Liver (tissue), 9 donors: ENCODE data around the gene CASQ2. TPM values are rescaled to one million over a fixed set of nuclear protein-coding genes. Genes with fewer than 3 reads are reported as not detected.

Experiments
- DNase-seq: peaks from one replicate; pipeline ENCODE4 v3.0.0-alpha.2; 2017; ENCODE audit warnings: low spot score
- H3K27ac ChIP-seq, 2 donors: one replicate each; pipeline ENCODE4 v1.7.0; 2013; ENCODE audit warnings: inconsistent platforms in 2 of 2, low read length in 2 of 2, control low read depth in 1 of 2, low read depth in 1 of 2, mild to moderate bottlenecking in 1 of 2
- H3K27me3 ChIP-seq, 4 donors: one replicate each; pipeline versions ENCODE4 v1.6.1 to v1.7.0; 2013; ENCODE audit warnings: low read length in 3 of 4, inconsistent platforms in 1 of 4, mild to moderate bottlenecking in 1 of 4, moderate library complexity in 1 of 4; ENCODE audit not compliant: control insufficient read depth in 4 of 4, insufficient read depth in 4 of 4
- H3K36me3 ChIP-seq, 4 donors: one replicate each; pipeline versions ENCODE4 v1.6.1 to v1.7.0; 2013; ENCODE audit warnings: low read length in 3 of 4, mild to moderate bottlenecking in 3 of 4, low read depth in 1 of 4, moderate library complexity in 1 of 4; ENCODE audit not compliant: control insufficient read depth in 4 of 4, insufficient read depth in 3 of 4
- H3K4me1 ChIP-seq, 4 donors: one replicate each; pipeline versions ENCODE4 v1.6.1 to v1.7.0; 2013; ENCODE audit warnings: low read length in 3 of 4, mild to moderate bottlenecking in 3 of 4, moderate library complexity in 1 of 4; ENCODE audit not compliant: control insufficient read depth in 4 of 4, insufficient read depth in 4 of 4
- H3K4me3 ChIP-seq, 3 donors: one replicate each; pipeline versions ENCODE4 v1.6.1 to v1.7.0; 2013; ENCODE audit warnings: low read length in 3 of 3, control low read depth in 1 of 3, low read depth in 1 of 3, mild to moderate bottlenecking in 1 of 3
- H3K9ac ChIP-seq, 2 donors: one replicate each; pipeline ENCODE4 v1.7.0; 2013; ENCODE audit warnings: low read length in 2 of 2, mild to moderate bottlenecking in 2 of 2, moderate library complexity in 2 of 2, control low read depth in 1 of 2, low read depth in 1 of 2
- H3K9me3 ChIP-seq, 4 donors: one replicate each; pipeline versions ENCODE4 v1.6.1 to v1.7.0; 2013; ENCODE audit warnings: low read length in 3 of 4; ENCODE audit not compliant: control insufficient read depth in 4 of 4
- CTCF ChIP-seq: fragments of 150-350 bp; IDR thresholded peaks from 2 replicates; pipeline ENCODE4 v1.5.1; 2017; ENCODE audit warnings: improper control_type of control experiment, low read depth, low read length; ENCODE audit not compliant: missing input control
- EGR1 ChIP-seq, 2 donors: IDR thresholded peaks; 2 replicates each; pipeline ENCODE4 v1.6.1; 2016 to 2018; ENCODE audit warnings: antibody characterized with exemption in 2 of 2, low read depth in 2 of 2
- FOXA1 ChIP-seq: IDR thresholded peaks from 2 replicates; pipeline ENCODE4 v1.6.1; 2016; ENCODE audit warnings: antibody characterized with exemption
- FOXA2 ChIP-seq: IDR thresholded peaks from 2 replicates; pipeline ENCODE4 v1.6.1; 2016; ENCODE audit warnings: antibody characterized with exemption
- HNF4A ChIP-seq, 2 donors: conservative IDR thresholded peaks; 2 replicates each; pipeline ENCODE4 v1.6.1; 2016; ENCODE audit warnings: antibody characterized with exemption in 2 of 2, mild to moderate bottlenecking in 2 of 2
- HNF4G ChIP-seq: IDR thresholded peaks from 2 replicates; pipeline ENCODE4 v1.6.1; 2016; ENCODE audit warnings: antibody characterized with exemption
- JUND ChIP-seq, 2 donors: IDR thresholded peaks; 2 replicates each; pipeline ENCODE4 v1.6.1; 2016; ENCODE audit warnings: antibody characterized with exemption in 2 of 2
- NR2F2 ChIP-seq: IDR thresholded peaks from 2 replicates; pipeline ENCODE4 v1.6.1; 2016; ENCODE audit warnings: antibody characterized with exemption
- RAD21 ChIP-seq, 2 donors: IDR thresholded peaks; 2 replicates each; pipeline ENCODE4 v1.6.1; 2016; ENCODE audit warnings: antibody characterized with exemption in 2 of 2, mild to moderate bottlenecking in 2 of 2
- REST ChIP-seq: IDR thresholded peaks from 2 replicates; pipeline ENCODE4 v1.6.1; 2016; ENCODE audit warnings: antibody characterized with exemption, mild to moderate bottlenecking
- RXRA ChIP-seq, 2 donors: IDR thresholded peaks; 2 replicates each; pipeline ENCODE4 v1.6.1; 2017 to 2018; ENCODE audit warnings: antibody characterized with exemption in 2 of 2, mild to moderate bottlenecking in 1 of 2
- SP1 ChIP-seq: IDR thresholded peaks from 2 replicates; pipeline ENCODE4 v1.6.1; 2018; ENCODE audit warnings: antibody characterized with exemption, mild to moderate bottlenecking
- YY1 ChIP-seq: IDR thresholded peaks from 2 replicates; pipeline ENCODE4 v1.6.1; 2016; ENCODE audit warnings: antibody characterized with exemption, mild to moderate bottlenecking
- WGBS: extraction: QIAGEN DNeasy Blood & Tissue Kit; methylation state at CpG from one replicate; pipeline ENCODE4 v1.1.7; 2013; 5-methylcytosine and 5-hydroxymethylcytosine counted together
- polyA plus RNA-seq, 2 donors: library from polyadenylated mRNA; stranded (reverse) in 1 of 2; unstranded in 1 of 2; fragments of 200-250 nt in 1 of 2; fragments of >200 nt in 1 of 2; fragmentation: Nextera tagmentation in 1 of 2; extraction: Ambion mirVana in 1 of 2; gene quantifications; one replicate each; pipeline versions ENCODE4 v1.2.1 to v1.2.3, GENCODE V29; 2013 to 2015
- total RNA-seq, 2 donors: library from RNA; depleted of rRNA; stranded (reverse); fragments of >200 nt; gene quantifications; one replicate each; pipeline ENCODE4 v1.2.3, GENCODE V29; 2014
- TF ChIP-seq, protein P1 (sequence below): IDR thresholded peaks from 2 replicates; pipeline ENCODE4 v1.6.1; 2016; ENCODE audit warnings: antibody characterized with exemption
- TF ChIP-seq, protein P2 (sequence below): IDR thresholded peaks from 2 replicates; pipeline ENCODE4 v1.6.1; 2016; ENCODE audit warnings: antibody characterized with exemption
- TF ChIP-seq, protein P3 (sequence below): IDR thresholded peaks from 2 replicates; pipeline ENCODE4 v1.6.1; 2016; ENCODE audit warnings: antibody characterized with exemption
- donor health status: healthy.
- donor health status: healthy.
- donor health status: healthy.
- donor health status: healthy.
- donor health status: healthy.

The CASQ2 gene
- total and polyA plus RNA-seq, 4 donors = 0.33 to 1.1 TPM; not detected in 2

DNA sequence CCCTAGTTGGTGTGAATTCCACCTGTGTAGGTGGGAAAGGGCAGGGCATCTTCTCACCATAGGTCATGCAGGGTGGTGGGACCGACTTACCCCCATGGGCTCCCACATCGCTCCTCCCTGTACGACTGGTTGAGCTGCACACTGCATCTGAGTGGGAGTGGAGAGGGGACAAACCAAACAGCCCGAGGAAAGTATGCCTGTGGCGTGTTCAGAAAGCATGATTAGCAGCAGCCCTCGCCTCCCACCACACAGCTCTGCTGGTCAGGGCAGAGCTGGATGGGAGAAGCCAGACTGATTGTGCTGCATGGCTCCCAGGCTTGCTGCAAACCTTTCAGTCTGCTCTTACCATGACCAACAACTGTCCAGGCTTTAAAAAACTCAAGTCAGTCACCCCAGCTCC lies 102.3 kb downstream of the CASQ2 start:
- TF ChIP-seq, protein P1, sequence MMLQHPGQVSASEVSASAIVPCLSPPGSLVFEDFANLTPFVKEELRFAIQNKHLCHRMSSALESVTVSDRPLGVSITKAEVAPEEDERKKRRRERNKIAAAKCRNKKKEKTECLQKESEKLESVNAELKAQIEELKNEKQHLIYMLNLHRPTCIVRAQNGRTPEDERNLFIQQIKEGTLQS = no peak
- no peaks in the 10 kb centered on the region for H3K4me1 ChIP-seq
- H3K4me3 ChIP-seq = no peak overlapping the region
- H3K27ac ChIP-seq = no peak overlapping the region
- no peak for DNase-seq
- H3K36me3 ChIP-seq = peaks cover 0 to 27% (median 19%) of the 10 kb centered on the region in 4 donors
- 97% methylated on average over 6 of the region's 6 CpGs for WGBS
- H3K9me3 ChIP-seq = no peaks in the 10 kb centered on the region
- no peaks in the 10 kb centered on the region for H3K27me3 ChIP-seq
- H3K9ac ChIP-seq = no peak overlapping the region

DNA sequence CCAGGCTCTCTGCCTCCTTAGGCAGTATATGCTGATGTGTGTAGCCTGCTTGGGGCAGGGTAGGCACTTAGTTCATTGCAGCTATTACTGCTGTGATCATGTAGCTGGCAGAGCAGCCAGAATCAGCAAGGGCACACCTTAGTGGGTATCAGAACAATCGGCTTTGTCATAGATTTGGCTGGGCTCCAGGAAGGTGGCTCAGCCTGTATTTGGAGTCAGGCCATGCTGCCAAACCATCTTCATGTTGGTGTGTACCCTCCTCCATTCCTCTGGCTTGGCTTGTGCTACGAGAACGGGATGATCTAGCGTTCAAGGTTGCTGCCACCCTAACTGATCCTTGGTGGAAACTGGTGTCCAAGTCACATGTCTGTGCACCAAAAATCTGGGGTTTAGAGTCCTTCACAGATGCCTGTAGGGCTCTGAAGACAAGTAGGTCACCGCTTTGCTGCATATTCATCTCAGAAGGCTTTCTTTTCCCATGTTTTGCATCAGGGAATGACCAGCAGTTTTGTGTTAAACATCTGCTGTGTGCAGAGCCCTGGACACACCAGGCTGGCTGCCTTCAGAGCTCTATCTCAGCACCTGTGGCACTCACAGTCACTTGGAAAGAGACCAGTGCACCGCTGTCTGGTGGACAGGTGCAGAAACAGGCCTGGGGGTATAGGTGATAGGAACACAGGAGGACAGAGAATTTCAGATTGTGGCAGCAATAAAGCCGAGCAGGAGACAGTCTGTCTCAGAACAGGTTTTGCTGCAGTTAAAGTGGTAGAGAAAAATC lies 103.0 kb downstream of the CASQ2 start:
- Histone ChIP-seq H3K9ac (no peak overlapping the region), H3K27me3 (no peaks in the 10 kb centered on the region), H3K4me3 (no peak overlapping the region), H3K27ac (no peak overlapping the region), H3K36me3 (peaks cover 0 to 31% (median 21%) of the 10 kb centered on the region in 4 donors), H3K4me1 (no peaks in the 10 kb centered on the region), H3K9me3 (no peaks in the 10 kb centered on the region)
- TF ChIP-seq EGR1 (IDR thresholded peaks at IDR 0.05; ENCODE audit: low read depth in 2 of 2) = no peak
- TF ChIP-seq RXRA (IDR thresholded peaks at IDR 0.05) = no peak
- no peak for TF ChIP-seq REST
- no peak for TF ChIP-seq SP1
- no peak for TF ChIP-seq NR2F2
- TF ChIP-seq HNF4A (conservative IDR thresholded peaks at IDR 0.05) = no peak
- TF ChIP-seq, protein P2, sequence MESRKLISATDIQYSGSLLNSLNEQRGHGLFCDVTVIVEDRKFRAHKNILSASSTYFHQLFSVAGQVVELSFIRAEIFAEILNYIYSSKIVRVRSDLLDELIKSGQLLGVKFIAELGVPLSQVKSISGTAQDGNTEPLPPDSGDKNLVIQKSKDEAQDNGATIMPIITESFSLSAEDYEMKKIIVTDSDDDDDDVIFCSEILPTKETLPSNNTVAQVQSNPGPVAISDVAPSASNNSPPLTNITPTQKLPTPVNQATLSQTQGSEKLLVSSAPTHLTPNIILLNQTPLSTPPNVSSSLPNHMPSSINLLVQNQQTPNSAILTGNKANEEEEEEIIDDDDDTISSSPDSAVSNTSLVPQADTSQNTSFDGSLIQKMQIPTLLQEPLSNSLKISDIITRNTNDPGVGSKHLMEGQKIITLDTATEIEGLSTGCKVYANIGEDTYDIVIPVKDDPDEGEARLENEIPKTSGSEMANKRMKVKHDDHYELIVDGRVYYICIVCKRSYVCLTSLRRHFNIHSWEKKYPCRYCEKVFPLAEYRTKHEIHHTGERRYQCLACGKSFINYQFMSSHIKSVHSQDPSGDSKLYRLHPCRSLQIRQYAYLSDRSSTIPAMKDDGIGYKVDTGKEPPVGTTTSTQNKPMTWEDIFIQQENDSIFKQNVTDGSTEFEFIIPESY = no peak
- 88% methylated on average over 7 of the region's 7 CpGs for whole genome bisulfite sequencing
- DNase-seq = no peak

DNA sequence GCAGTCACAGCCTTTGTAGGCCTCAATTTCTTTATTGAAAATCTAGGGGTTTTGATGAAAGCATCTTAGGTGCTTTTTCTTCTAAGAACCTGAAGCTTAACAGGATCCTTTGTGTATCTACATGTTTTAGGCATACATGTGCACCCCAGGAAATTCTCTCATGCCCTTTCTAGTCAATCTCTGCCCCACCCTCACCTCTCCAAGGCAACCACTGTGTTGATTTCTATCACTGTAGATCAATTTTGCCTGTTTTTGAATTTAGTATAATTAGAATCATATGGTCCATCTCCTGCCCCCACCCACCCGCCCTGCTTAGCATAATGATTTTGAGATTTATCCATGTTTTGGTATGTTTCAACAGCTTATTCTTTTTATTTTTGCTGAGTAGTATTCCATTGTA lies 107.4 kb downstream of the CASQ2 start:
- no peaks in the 10 kb centered on the region for H3K27me3 ChIP-seq
- H3K9ac ChIP-seq = no peak overlapping the region
- 98% methylated on average over 1 of the region's 1 CpG for WGBS
- H3K27ac ChIP-seq = no peak overlapping the region
- peaks cover 0 to 8% (median 5%) of the 10 kb centered on the region in 4 donors for H3K4me1 ChIP-seq
- no peak overlapping the region for H3K4me3 ChIP-seq
- DNase-seq = no peak
- TF ChIP-seq EGR1 (IDR thresholded peaks at IDR 0.05; ENCODE audit: low read depth in 2 of 2) (no peak), CTCF (no peak), RAD21 (IDR thresholded peaks at IDR 0.05) (no peak), HNF4G (no peak), JUND (IDR thresholded peaks at IDR 0.05) (no peak), FOXA1 (no peak), FOXA2 (no peak), YY1 (no peak), RXRA (IDR thresholded peaks at IDR 0.05) (no peak)
- TF ChIP-seq, protein P2 = no peak
- TF ChIP-seq, protein P3, sequence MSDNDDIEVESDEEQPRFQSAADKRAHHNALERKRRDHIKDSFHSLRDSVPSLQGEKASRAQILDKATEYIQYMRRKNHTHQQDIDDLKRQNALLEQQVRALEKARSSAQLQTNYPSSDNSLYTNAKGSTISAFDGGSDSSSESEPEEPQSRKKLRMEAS = no peak
- TF ChIP-seq, protein P1 = no peak
- H3K9me3 ChIP-seq = no peaks in the 10 kb centered on the region
- H3K36me3 ChIP-seq = peaks cover 0 to 36% (median 18%) of the 10 kb centered on the region in 4 donors
